SH-SY5Y (cell line): Measurements from ENCODE around the gene FSTL4.

Experiments
- GATA2 ChIP-seq: IDR thresholded peaks from 2 replicates; pipeline ENCODE4 v1.6.1; 2011; ENCODE audit warnings: mild to moderate bottlenecking, low read depth, low read length
- GATA3 ChIP-seq: IDR thresholded peaks from 2 replicates; pipeline ENCODE4 v1.6.1; 2011; ENCODE audit warnings: low read depth, mild to moderate bottlenecking, low read length, moderate library complexity

- no peak for TF ChIP-seq GATA3
- TF ChIP-seq GATA2 = no peak
These were observed 390.3 kb downstream of the FSTL4 start for GRCh38 chr5:133222040-133222439.
